Choroid plexus epithelial cell (primary cell): ENCODE data around the gene SIT1.

Experiments
- DNase-seq: peaks from one replicate; pipeline ENCODE4 v3.0.0-alpha.2; 2010; ENCODE audit warnings: low read depth
- H3K4me3 ChIP-seq: 2 replicates; pipeline ENCODE4 v1.5.1; 2011; ENCODE audit warnings: low read depth, mild to moderate bottlenecking, control low read depth, low read length, moderate library complexity
- TF ChIP-seq, protein P1 (sequence below): conservative IDR thresholded peaks from 2 replicates; pipeline ENCODE4 v1.5.1; 2011; ENCODE audit warnings: low read depth, mild to moderate bottlenecking, control low read depth, inconsistent platforms, low read length, moderate library complexity

SIT1 gene

DNA sequence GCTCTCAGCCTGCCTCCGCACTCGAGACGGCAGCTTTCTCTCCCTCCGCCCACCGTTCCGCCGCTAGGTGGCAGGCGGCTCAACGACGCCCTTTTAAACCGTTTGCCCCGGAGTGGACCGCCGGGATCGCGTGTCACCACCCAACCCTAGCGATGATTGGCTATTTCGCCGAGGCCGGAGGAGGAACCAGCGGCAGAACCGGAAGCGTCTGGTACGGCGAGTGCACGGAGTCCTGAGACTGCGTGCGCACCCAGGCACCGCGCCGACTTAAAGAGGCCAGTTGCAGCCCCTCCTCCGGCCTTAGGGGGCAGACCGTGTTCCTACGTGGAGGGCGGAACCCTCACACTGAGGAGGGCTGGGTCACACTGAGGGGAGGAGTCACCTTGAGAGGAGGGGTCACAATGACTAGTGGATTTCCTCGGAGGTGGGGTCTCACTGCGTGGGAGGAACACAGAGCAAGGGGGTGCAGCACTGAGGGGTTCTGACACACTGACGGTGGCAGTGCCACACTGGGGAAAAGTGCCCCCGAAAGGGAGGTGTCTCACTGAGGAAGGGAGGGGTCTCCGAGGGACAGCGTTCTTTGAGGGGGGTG lies 46.6 kb downstream of the SIT1 start:
- H3K4me3 ChIP-seq = peak overlapping the region; percentile 65
- peak; percentile 100 for DNase-seq
- TF ChIP-seq, protein P1, sequence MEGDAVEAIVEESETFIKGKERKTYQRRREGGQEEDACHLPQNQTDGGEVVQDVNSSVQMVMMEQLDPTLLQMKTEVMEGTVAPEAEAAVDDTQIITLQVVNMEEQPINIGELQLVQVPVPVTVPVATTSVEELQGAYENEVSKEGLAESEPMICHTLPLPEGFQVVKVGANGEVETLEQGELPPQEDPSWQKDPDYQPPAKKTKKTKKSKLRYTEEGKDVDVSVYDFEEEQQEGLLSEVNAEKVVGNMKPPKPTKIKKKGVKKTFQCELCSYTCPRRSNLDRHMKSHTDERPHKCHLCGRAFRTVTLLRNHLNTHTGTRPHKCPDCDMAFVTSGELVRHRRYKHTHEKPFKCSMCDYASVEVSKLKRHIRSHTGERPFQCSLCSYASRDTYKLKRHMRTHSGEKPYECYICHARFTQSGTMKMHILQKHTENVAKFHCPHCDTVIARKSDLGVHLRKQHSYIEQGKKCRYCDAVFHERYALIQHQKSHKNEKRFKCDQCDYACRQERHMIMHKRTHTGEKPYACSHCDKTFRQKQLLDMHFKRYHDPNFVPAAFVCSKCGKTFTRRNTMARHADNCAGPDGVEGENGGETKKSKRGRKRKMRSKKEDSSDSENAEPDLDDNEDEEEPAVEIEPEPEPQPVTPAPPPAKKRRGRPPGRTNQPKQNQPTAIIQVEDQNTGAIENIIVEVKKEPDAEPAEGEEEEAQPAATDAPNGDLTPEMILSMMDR = peak; percentile 85

DNA sequence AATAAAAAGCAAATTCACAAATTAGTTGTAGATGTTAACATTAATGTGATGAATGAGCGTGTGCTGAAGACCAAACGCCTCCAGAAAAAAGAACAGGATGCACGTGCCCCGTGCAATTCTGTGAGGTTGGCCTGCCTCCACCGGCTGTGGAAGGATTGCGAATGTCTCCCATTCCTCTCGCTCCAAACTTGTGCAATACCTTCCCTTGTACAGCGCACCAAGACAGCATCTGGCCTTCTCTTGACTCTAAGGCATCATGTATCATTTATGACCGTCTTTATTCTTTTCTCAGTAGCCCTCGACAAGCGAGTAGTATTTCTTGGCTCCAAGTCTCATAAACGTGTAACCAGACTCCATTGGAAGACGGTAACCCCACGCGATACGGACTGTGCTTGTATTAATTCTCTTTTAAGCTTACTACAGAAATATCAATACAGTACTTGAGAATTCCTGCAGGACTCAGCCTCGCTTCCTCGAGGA lies 47.2 kb downstream of the SIT1 start:
- TF ChIP-seq, protein P1 = no peak
- DNase-seq = peak; percentile 93

DNA sequence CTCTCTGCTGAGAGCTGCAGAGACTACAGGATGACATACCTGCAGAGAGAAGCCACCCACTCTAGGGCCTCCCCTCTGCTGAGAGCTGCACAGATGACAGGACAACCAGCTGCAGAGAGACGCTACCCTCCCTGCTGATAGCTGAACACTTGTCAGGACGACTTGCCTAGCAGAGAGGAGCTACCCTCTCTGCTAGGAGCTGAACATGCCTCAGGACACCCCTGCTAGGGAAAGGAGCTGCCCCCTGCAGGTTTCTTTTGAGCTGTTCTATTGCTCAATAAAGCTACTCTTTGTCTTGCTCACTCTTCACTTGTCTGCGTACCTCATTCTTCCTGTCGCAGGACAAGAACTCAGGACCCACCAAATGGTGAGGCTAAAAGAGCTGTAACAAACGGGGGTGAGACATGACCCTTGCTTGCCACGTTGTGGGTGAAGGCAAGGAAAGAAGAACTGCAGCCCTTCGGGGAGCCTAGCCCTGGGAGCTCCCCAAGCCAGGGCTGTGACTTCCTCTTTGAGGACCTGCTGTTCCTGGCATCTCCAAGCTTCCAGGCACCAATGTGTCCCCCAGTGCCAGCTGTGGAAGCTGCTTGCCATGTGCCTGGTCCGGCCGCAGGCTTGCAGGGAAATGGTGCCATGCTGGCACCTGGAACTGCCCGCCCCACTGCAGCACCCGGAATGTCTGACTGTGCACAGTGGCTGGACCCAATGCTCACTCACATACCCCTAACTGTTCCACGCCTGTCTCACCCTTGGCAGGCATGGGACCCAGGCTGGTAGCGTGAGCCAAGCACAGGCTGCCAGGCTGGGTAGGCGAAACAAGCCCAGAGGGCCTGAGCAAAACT lies 50.7 kb downstream of the SIT1 start:
- DNase-seq = peak; percentile 47
- TF ChIP-seq, protein P1 = peak; percentile 52
- H3K4me3 ChIP-seq = no peak overlapping the region

More for the DNA sequence above, 47.2 kb downstream of the SIT1 start:
- peak overlapping the region; percentile 50 for H3K4me3 ChIP-seq
